HL-60 (cell line): Measurements from ENCODE around the gene CHST13.
A peak's percentile ranks its signal among the peaks of the same experiment; 100 is the strongest.
"Not testable (repeated sequence)": the region's sequence is repeated elsewhere in the genome, so short reads cannot be mapped to it uniquely, and the experiment has no call there.

Experiments
- DNase-seq, 2 experiments: peaks; one replicate each; pipeline ENCODE4 v3.0.0-alpha.2; 2010 to 2020; ENCODE audit warnings: low read depth in 1 of 2, low spot score in 1 of 2
- H3K27ac ChIP-seq: fragments of 250-450 bp; sonication (Bioruptor Pico); replicated peaks from 2 replicates; pipeline ENCODE4 v1.5.1; 2020; ENCODE audit warnings: mild to moderate bottlenecking, moderate library complexity
- H3K27me3 ChIP-seq: fragments of 250-450 bp; sonication (Bioruptor Pico); 2 replicates; pipeline ENCODE4 v1.5.1; 2021; ENCODE audit warnings: mild to moderate bottlenecking, moderate library complexity; ENCODE audit not compliant: insufficient read depth, poor library complexity, severe bottlenecking
- H3K4me3 ChIP-seq: replicated peaks from 2 replicates; pipeline ENCODE4 v1.5.1; 2011; ENCODE audit warnings: mild to moderate bottlenecking, control low read depth, low read length; ENCODE audit not compliant: insufficient read depth
- CTCF ChIP-seq: IDR thresholded peaks from one replicate; pipeline ENCODE4 v1.5.1; 2011; ENCODE audit warnings: low read length, control low read depth, inconsistent platforms; ENCODE audit not compliant: insufficient read depth
- GABPA ChIP-seq: IDR thresholded peaks from 2 replicates; pipeline ENCODE4 v1.6.1; 2012; ENCODE audit warnings: low read depth
- POLR2AphosphoS5 ChIP-seq: IDR thresholded peaks from 2 replicates; pipeline ENCODE4 v1.6.1; 2012; ENCODE audit warnings: low read depth
- REST ChIP-seq: IDR thresholded peaks from 2 replicates; pipeline ENCODE4 v1.6.1; 2012; ENCODE audit warnings: low read depth; ENCODE audit not compliant: insufficient replicate concordance
- SPI1 ChIP-seq: IDR thresholded peaks from 2 replicates; pipeline ENCODE4 v1.6.1; 2012; ENCODE audit warnings: low read depth, mild to moderate bottlenecking, borderline replicate concordance

Gene CHST13

DNA sequence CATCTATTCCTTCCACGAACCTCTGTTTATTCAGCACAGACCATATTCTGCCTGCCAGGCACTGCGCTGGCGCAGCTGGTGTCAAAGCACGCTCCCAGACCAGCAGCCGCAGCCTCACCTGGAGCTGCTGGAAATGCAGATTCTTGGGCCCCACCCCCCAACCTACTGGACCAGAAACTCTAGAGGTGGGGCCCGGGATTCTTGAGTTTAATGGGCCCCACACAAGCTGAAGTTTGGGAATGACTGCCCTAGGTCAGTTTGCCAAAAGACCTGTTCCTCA, 7.0 kb downstream of the CHST13 start:
- H3K27ac ChIP-seq, result peak overlapping the region; percentile 93
- H3K4me3 ChIP-seq, result no peak overlapping the region

DNA sequence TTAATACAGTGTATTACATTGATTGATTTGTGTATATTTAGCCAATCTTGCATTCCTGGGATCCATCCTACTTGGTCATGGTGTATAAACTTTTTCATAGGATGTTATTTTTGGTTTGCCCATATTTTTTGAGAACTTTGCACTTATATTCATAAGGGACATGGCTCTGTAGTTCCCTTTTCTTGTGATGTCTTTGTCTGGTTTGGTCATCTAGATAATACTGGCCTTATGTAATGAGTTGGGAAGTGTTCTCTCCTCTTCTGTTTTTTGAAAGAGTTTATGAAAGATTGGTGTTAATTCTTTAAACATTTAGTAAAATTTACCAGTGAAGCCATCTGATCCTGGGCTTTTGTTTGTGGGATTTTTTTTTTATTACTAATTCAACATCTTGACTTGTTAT, 9.6 kb downstream of the CHST13 start:
- no peak overlapping the region; the same call in 1 of the 2 replicates for H3K27ac ChIP-seq
- H3K27me3 ChIP-seq, result no peaks in the 10 kb centered on the region
- no peak overlapping the region for H3K4me3 ChIP-seq
- TF ChIP-seq POLR2AphosphoS5 (no peak), SPI1 (peak; percentile 1; the same call in 1 of the 2 replicates), GABPA (no peak)
- DNase-seq, result no peak

More for the DNA sequence above, 7.0 kb downstream of the CHST13 start:
- no peak for DNase-seq
- H3K27me3 ChIP-seq, result no peaks in the 10 kb centered on the region
- TF ChIP-seq REST (no peak), GABPA (no peak), CTCF (no peak), SPI1 (no peak), POLR2AphosphoS5 (no peak)

DNA sequence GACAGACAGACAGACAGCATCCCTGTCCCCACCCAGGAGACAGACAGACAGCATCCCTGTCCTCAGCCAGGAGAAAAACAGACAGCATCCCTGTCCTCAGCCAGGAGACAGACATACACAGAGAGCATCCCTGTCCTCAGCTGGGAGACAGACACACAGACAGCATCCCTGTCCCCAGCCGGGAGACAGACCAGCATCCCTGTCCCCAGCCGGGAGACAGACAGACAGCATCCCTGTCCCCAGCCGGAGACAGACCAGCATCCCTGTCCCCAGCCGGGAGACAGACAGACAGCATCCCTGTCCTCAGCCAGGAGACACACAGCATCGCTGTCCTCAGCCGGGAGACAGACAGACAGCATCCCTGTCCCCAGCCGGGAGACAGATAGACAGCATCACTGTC, 10.8 kb downstream of the CHST13 start:
- DNase-seq, H3K27ac ChIP-seq, H3K4me3 ChIP-seq, H3K27me3 ChIP-seq: not testable (repeated sequence)

GRCh38 chr3:126535636-126536035, 11.7 kb downstream of the CHST13 start:
- no peak overlapping the region for H3K27ac ChIP-seq
- no peak for DNase-seq

More at GRCh38 chr3:126535636-126536035, 11.7 kb downstream of the CHST13 start:
- Histone ChIP-seq H3K4me3 (no peak overlapping the region), H3K27me3 (no peaks in the 10 kb centered on the region)
- TF ChIP-seq REST, result no peak
- no peak for TF ChIP-seq SPI1
- no peak for TF ChIP-seq CTCF
- no peak for TF ChIP-seq GABPA
- TF ChIP-seq POLR2AphosphoS5, result no peak
